HG03469 (cell line): ENCODE results near the gene PARM1.

Experiments
- ATAC-seq: cut with Tn5 transposase; IDR thresholded peaks from one replicate; pipeline ENCODE4 v1.9.1; 2021; ENCODE audit warnings: mild to moderate bottlenecking, moderate library complexity, moderate number of reproducible peaks; ENCODE audit not compliant: unreplicated experiment

Gene PARM1

GRCh38 chr4:75018811-75019479, 86.0 kb downstream of the PARM1 start:
- no peak for ATAC-seq

GRCh38 chr4:75025431-75025830, 92.5 kb downstream of the PARM1 start:
- no peak for ATAC-seq

GRCh38 chr4:75028196-75028854, 95.4 kb downstream of the PARM1 start:
- no peak for ATAC-seq

- ATAC-seq, result no peak
These were observed 97.1 kb downstream of the PARM1 start for GRCh38 chr4:75030028-75030427.

GRCh38 chr4:75030649-75031235, 97.8 kb downstream of the PARM1 start:
- ATAC-seq, result no peak

GRCh38 chr4:75031775-75032174, 98.9 kb downstream of the PARM1 start:
- no peak for ATAC-seq

- no peak for ATAC-seq
These were observed 101.6 kb downstream of the PARM1 start for GRCh38 chr4:75034523-75034922.

GRCh38 chr4:75035321-75035720, 102.4 kb downstream of the PARM1 start:
- ATAC-seq, result no peak

GRCh38 chr4:75036046-75036830, 103.3 kb downstream of the PARM1 start:
- ATAC-seq, result no peak

- no peak for ATAC-seq
These were observed 104.3 kb downstream of the PARM1 start for GRCh38 chr4:75037252-75037651.

GRCh38 chr4:75038376-75038775, 105.5 kb downstream of the PARM1 start:
- ATAC-seq, result no peak

- no peak for ATAC-seq
These were observed 107.8 kb downstream of the PARM1 start for GRCh38 chr4:75040703-75041102.

- ATAC-seq, result no peak
These were observed 109.8 kb downstream of the PARM1 start for GRCh38 chr4:75042601-75043208.

- no peak for ATAC-seq
These were observed 113.3 kb downstream of the PARM1 start for GRCh38 chr4:75046226-75046625.

- ATAC-seq, result no peak
These were observed 113.7 kb downstream of the PARM1 start for GRCh38 chr4:75046641-75047040.

GRCh38 chr4:75048208-75048879, 115.4 kb downstream of the PARM1 start:
- no peak for ATAC-seq

- ATAC-seq, result no peak
These were observed 118.5 kb downstream of the PARM1 start for GRCh38 chr4:75051431-75051830.

- ATAC-seq, result no peak
These were observed 120.4 kb downstream of the PARM1 start for GRCh38 chr4:75053352-75053751.

- no peak for ATAC-seq
These were observed 121.2 kb downstream of the PARM1 start for GRCh38 chr4:75054078-75054477.

- no peak for ATAC-seq
These were observed 123.4 kb downstream of the PARM1 start for GRCh38 chr4:75056277-75056676.

- ATAC-seq, result no peak
These were observed 124.5 kb downstream of the PARM1 start for GRCh38 chr4:75057369-75057768.
